ENCODE results near the gene SEC16A.

Gene SEC16A

GRCh38 chr9:136495238-136495800, 12.5 kb upstream of the SEC16A start:
- Histone ChIP-seq H3K27ac (ENCODE audit: insufficient read depth in 1 of 2, low read depth in 1 of 2, low read length in 2 of 2, poor library complexity in 1 of 2, severe bottlenecking in 2 of 2) (no peak overlapping the region), H3K36me3 (ENCODE audit: control insufficient read depth in 4 of 4, insufficient read depth in 4 of 4, low read length in 3 of 4) (peaks cover 2 to 74% (median 51%) of the 10 kb centered on the region in 4 experiments), H3K27me3 (replicated peaks in 2 of 5; ENCODE audit: control insufficient read depth in 4 of 5, insufficient read depth in 5 of 5, low read length in 4 of 5) (no peaks in the 10 kb centered on the region), H3K4me3 (ENCODE audit: control insufficient read depth in 1 of 7, extremely low read depth in 1 of 7, insufficient read depth in 4 of 7, low read depth in 2 of 7, low read length in 6 of 7) (no peak overlapping the region), H3K9me3 (ENCODE audit: control extremely low read depth in 1 of 5, control insufficient read depth in 4 of 5, insufficient read depth in 2 of 5, low read depth in 1 of 5, low read length in 4 of 5) (no peaks in the 10 kb centered on the region), H3K4me1 (ENCODE audit: control extremely low read depth in 1 of 4, control insufficient read depth in 4 of 4, insufficient read depth in 4 of 4, low read length in 3 of 4) (no peaks in the 10 kb centered on the region)
- no peak for DNase-seq
- WGBS (ENCODE audit: insufficient coverage) = 100% methylated on average over 3 of the region's 17 CpGs
- ChIA-PET CTCF (interaction anchor here (1.0 to 1.3 kb wide), 2 partner anchors 11 to 146 kb away, joined by 3 read pairs; no protein-coding TSS in a partner anchor), POLR2A (no interaction called here)

- Histone ChIP-seq H3K27ac (ENCODE audit: insufficient read depth in 1 of 2, low read depth in 1 of 2, low read length in 2 of 2, poor library complexity in 1 of 2, severe bottlenecking in 2 of 2) (no peak overlapping the region), H3K27me3 (replicated peaks in 2 of 5; ENCODE audit: control insufficient read depth in 4 of 5, insufficient read depth in 5 of 5, low read length in 4 of 5) (no peaks in the 10 kb centered on the region), H3K9me3 (ENCODE audit: control extremely low read depth in 1 of 5, control insufficient read depth in 4 of 5, insufficient read depth in 2 of 5, low read depth in 1 of 5, low read length in 4 of 5) (no peaks in the 10 kb centered on the region), H3K4me1 (ENCODE audit: control extremely low read depth in 1 of 4, control insufficient read depth in 4 of 4, insufficient read depth in 4 of 4, low read length in 3 of 4) (no peaks in the 10 kb centered on the region), H3K36me3 (ENCODE audit: control insufficient read depth in 4 of 4, insufficient read depth in 4 of 4, low read length in 3 of 4) (peaks cover 2 to 68% (median 45%) of the 10 kb centered on the region in 4 experiments), H3K4me3 (ENCODE audit: control insufficient read depth in 1 of 7, extremely low read depth in 1 of 7, insufficient read depth in 4 of 7, low read depth in 2 of 7, low read length in 6 of 7) (no peak overlapping the region)
- ChIA-PET CTCF (interaction anchor here (1.0 to 1.3 kb wide), 3 partner anchors 10 to 146 kb away, joined by 3 read pairs; no protein-coding TSS in a partner anchor), POLR2A (no interaction called here)
- DNase-seq = no peak
- WGBS (ENCODE audit: insufficient coverage) = 95% methylated on average over 27 of the region's 29 CpGs
Observed at GRCh38 chr9:136494531-136495215, 11.8 kb upstream of the SEC16A start.

GRCh38 chr9:136494012-136494411, 11.2 kb upstream of the SEC16A start:
- 85% methylated on average over 7 of the region's 9 CpGs for WGBS (ENCODE audit: insufficient coverage)
- no peaks in the 10 kb centered on the region for H3K27me3 ChIP-seq (replicated peaks in 2 of 5; ENCODE audit: control insufficient read depth in 4 of 5, insufficient read depth in 5 of 5, low read length in 4 of 5)
- peak overlapping the region in 1 of 2 experiments; percentile 14 for H3K27ac ChIP-seq (ENCODE audit: insufficient read depth in 1 of 2, low read depth in 1 of 2, low read length in 2 of 2, poor library complexity in 1 of 2, severe bottlenecking in 2 of 2)
- ChIA-PET POLR2A (no interaction called here), CTCF (interaction anchor here (0.9 to 1.2 kb wide), 4 partner anchors 10 to 138 kb away, joined by 3 read pairs; no protein-coding TSS in a partner anchor)
- no peaks in the 10 kb centered on the region for H3K9me3 ChIP-seq (ENCODE audit: control extremely low read depth in 1 of 5, control insufficient read depth in 4 of 5, insufficient read depth in 2 of 5, low read depth in 1 of 5, low read length in 4 of 5)
- H3K4me1 ChIP-seq (ENCODE audit: control extremely low read depth in 1 of 4, control insufficient read depth in 4 of 4, insufficient read depth in 4 of 4, low read length in 3 of 4) = no peaks in the 10 kb centered on the region
- DNase-seq = no peak
- no peak overlapping the region for H3K4me3 ChIP-seq (ENCODE audit: control insufficient read depth in 1 of 7, extremely low read depth in 1 of 7, insufficient read depth in 4 of 7, low read depth in 2 of 7, low read length in 6 of 7)
- H3K36me3 ChIP-seq (ENCODE audit: control insufficient read depth in 4 of 4, insufficient read depth in 4 of 4, low read length in 3 of 4) = peaks cover 2 to 61% (median 38%) of the 10 kb centered on the region in 4 experiments

DNA sequence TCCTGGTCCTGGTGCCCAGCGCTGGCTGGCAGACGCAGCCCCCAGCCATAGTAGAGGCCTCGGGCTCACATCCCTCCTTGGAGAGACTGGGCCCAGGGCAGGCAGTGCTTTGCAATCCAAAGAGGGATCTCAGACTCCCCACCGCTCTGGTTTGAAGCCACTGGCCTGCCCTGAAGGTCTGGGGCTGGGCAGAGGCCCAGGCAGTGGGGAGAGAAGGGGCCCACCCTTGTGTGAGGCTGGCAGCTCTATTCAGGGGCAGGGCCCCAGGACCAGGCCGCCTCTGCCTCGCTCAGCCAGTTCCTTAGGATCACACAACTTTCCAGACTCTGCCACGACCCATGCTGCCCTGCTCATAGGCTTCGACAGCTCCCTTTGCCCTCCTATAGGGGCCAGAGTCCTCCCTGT, 10.7 kb upstream of the SEC16A start:
- POLR2A ChIA-PET = no interaction called here
- H3K27me3 ChIP-seq (replicated peaks in 2 of 5; ENCODE audit: control insufficient read depth in 4 of 5, insufficient read depth in 5 of 5, low read length in 4 of 5) = no peaks in the 10 kb centered on the region
- H3K36me3 ChIP-seq (ENCODE audit: control insufficient read depth in 4 of 4, insufficient read depth in 4 of 4, low read length in 3 of 4) = peaks cover 2 to 57% (median 34%) of the 10 kb centered on the region in 4 experiments
- peak overlapping the region in 1 of 2 experiments; percentile 14 for H3K27ac ChIP-seq (ENCODE audit: insufficient read depth in 1 of 2, low read depth in 1 of 2, low read length in 2 of 2, poor library complexity in 1 of 2, severe bottlenecking in 2 of 2)
- H3K4me3 ChIP-seq (ENCODE audit: control insufficient read depth in 1 of 7, extremely low read depth in 1 of 7, insufficient read depth in 4 of 7, low read depth in 2 of 7, low read length in 6 of 7) = no peak overlapping the region
- no peak for DNase-seq
- CTCF ChIA-PET = interaction anchor here (0.9 to 1.2 kb wide), 4 partner anchors 10 to 138 kb away, joined by 3 read pairs; no protein-coding TSS in a partner anchor
- 89% methylated on average over 6 of the region's 8 CpGs for whole genome bisulfite sequencing (ENCODE audit: insufficient coverage)
- H3K9me3 ChIP-seq (ENCODE audit: control extremely low read depth in 1 of 5, control insufficient read depth in 4 of 5, insufficient read depth in 2 of 5, low read depth in 1 of 5, low read length in 4 of 5) = no peaks in the 10 kb centered on the region
- peaks cover 0 to 2% (median 0%) of the 10 kb centered on the region in 4 experiments for H3K4me1 ChIP-seq (ENCODE audit: control extremely low read depth in 1 of 4, control insufficient read depth in 4 of 4, insufficient read depth in 4 of 4, low read length in 3 of 4)

- Histone ChIP-seq H3K9me3 (ENCODE audit: control extremely low read depth in 1 of 5, control insufficient read depth in 4 of 5, insufficient read depth in 2 of 5, low read depth in 1 of 5, low read length in 4 of 5) (no peaks in the 10 kb centered on the region), H3K36me3 (ENCODE audit: control insufficient read depth in 4 of 4, insufficient read depth in 4 of 4, low read length in 3 of 4) (peaks cover 0 to 52% (median 29%) of the 10 kb centered on the region in 4 experiments), H3K4me1 (ENCODE audit: control extremely low read depth in 1 of 4, control insufficient read depth in 4 of 4, insufficient read depth in 4 of 4, low read length in 3 of 4) (peaks cover 0 to 5% (median 0%) of the 10 kb centered on the region in 4 experiments), H3K4me3 (ENCODE audit: control insufficient read depth in 1 of 7, extremely low read depth in 1 of 7, insufficient read depth in 4 of 7, low read depth in 2 of 7, low read length in 6 of 7) (no peak overlapping the region), H3K27me3 (replicated peaks in 2 of 5; ENCODE audit: control insufficient read depth in 4 of 5, insufficient read depth in 5 of 5, low read length in 4 of 5) (no peaks in the 10 kb centered on the region), H3K27ac (ENCODE audit: insufficient read depth in 1 of 2, low read depth in 1 of 2, low read length in 2 of 2, poor library complexity in 1 of 2, severe bottlenecking in 2 of 2) (no peak overlapping the region)
- ChIA-PET CTCF (interaction anchor here (0.9 to 1.2 kb wide), 4 partner anchors 9 to 139 kb away, joined by 3 read pairs; no protein-coding TSS in a partner anchor), POLR2A (no interaction called here)
- 88% methylated on average over 26 of the region's 26 CpGs for WGBS (ENCODE audit: insufficient coverage)
- DNase-seq = no peak
Observed at GRCh38 chr9:136492978-136493522, 10.2 kb upstream of the SEC16A start.

GRCh38 chr9:136489731-136490130, 6.9 kb upstream of the SEC16A start:
- Histone ChIP-seq H3K4me3 (ENCODE audit: control insufficient read depth in 1 of 7, extremely low read depth in 1 of 7, insufficient read depth in 4 of 7, low read depth in 2 of 7, low read length in 6 of 7) (no peak overlapping the region), H3K27ac (ENCODE audit: insufficient read depth in 1 of 2, low read depth in 1 of 2, low read length in 2 of 2, poor library complexity in 1 of 2, severe bottlenecking in 2 of 2) (no peak overlapping the region), H3K27me3 (replicated peaks in 2 of 5; ENCODE audit: control insufficient read depth in 4 of 5, insufficient read depth in 5 of 5, low read length in 4 of 5) (no peaks in the 10 kb centered on the region), H3K4me1 (ENCODE audit: control extremely low read depth in 1 of 4, control insufficient read depth in 4 of 4, insufficient read depth in 4 of 4, low read length in 3 of 4) (peaks cover 0 to 22% (median 10%) of the 10 kb centered on the region in 4 experiments), H3K36me3 (ENCODE audit: control insufficient read depth in 4 of 4, insufficient read depth in 4 of 4, low read length in 3 of 4) (peaks cover 0 to 21% (median 4%) of the 10 kb centered on the region in 4 experiments), H3K9me3 (ENCODE audit: control extremely low read depth in 1 of 5, control insufficient read depth in 4 of 5, insufficient read depth in 2 of 5, low read depth in 1 of 5, low read length in 4 of 5) (no peaks in the 10 kb centered on the region)
- WGBS (ENCODE audit: insufficient coverage) = 98% methylated on average over 15 of the region's 17 CpGs
- POLR2A ChIA-PET = no interaction called here
- CTCF ChIA-PET = interaction anchor here (0.6 to 9.1 kb wide), 12 partner anchors 9 to 224 kb away, joined by 3 to 238 read pairs (median 20); no protein-coding TSS in a partner anchor
- DNase-seq = no peak

Data from common myeloid progenitor, CD34-positive (primary cell).